Ishikawa (cell line): ENCODE data around the gene AKNA.

Experiments
- CEBPB ChIP-seq: IDR thresholded peaks from 2 replicates; pipeline ENCODE4 v1.6.1; 2012
- CREB1 ChIP-seq: IDR thresholded peaks from 2 replicates; pipeline ENCODE4 v1.6.1; 2012; ENCODE audit warnings: low read depth
- EGR1 ChIP-seq: IDR thresholded peaks from 2 replicates; pipeline ENCODE4 v1.6.1; 2012
- EP300 ChIP-seq: IDR thresholded peaks from 2 replicates; pipeline ENCODE4 v1.6.1; 2012; ENCODE audit warnings: borderline replicate concordance
- FOXM1 ChIP-seq: IDR thresholded peaks from 2 replicates; pipeline ENCODE4 v1.6.1; 2012; ENCODE audit warnings: low read depth, borderline replicate concordance
- NFIC ChIP-seq: IDR thresholded peaks from 2 replicates; pipeline ENCODE4 v1.6.1; 2012
- RAD21 ChIP-seq: IDR thresholded peaks from 2 replicates; pipeline ENCODE4 v1.6.1; 2012; ENCODE audit warnings: low read depth
- TAF1 ChIP-seq: IDR thresholded peaks from 2 replicates; pipeline ENCODE4 v1.6.1; 2012; ENCODE audit warnings: low read depth, mild to moderate bottlenecking
- TCF12 ChIP-seq: IDR thresholded peaks from 2 replicates; pipeline ENCODE4 v1.6.1; 2012; ENCODE audit warnings: low read depth
- TEAD4 ChIP-seq: IDR thresholded peaks from 2 replicates; pipeline ENCODE4 v1.6.1; 2012
- YY1 ChIP-seq: IDR thresholded peaks from 2 replicates; pipeline ENCODE4 v1.6.1; 2012; ENCODE audit warnings: low read depth
- ZBTB7A ChIP-seq: IDR thresholded peaks from 2 replicates; pipeline ENCODE4 v1.6.1; 2012; ENCODE audit warnings: low read depth
- TF ChIP-seq, protein P1 (sequence below): IDR thresholded peaks from 2 replicates; pipeline ENCODE4 v1.6.1; 2012
- TF ChIP-seq, protein P2 (sequence below): IDR thresholded peaks from 2 replicates; pipeline ENCODE4 v1.6.1; 2012
- TF ChIP-seq, protein P3 (sequence below): IDR thresholded peaks from 2 replicates; pipeline ENCODE4 v1.6.1; 2012; ENCODE audit warnings: low read depth, mild to moderate bottlenecking

AKNA gene

DNA sequence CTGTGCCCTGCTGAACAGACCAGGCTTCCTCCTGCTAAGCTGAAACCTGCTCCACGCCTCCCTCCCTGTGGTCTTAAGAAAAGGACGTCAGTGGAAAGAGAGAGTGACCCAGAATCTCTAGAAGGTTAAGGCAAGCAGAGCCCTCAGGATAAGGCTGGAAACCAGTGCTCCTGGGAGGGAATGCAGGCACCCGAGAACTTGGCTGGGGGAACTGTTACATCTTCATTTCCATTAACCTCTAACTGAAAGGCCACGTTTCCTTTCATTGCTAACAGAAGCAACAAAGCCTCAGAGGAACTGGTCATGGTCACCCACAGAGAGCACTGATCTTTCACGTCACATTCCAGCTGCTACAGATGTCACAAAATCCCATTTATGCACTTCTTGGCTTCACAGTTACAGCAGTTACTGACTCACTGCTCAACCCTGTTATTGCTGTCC is 26.1 kb upstream of the AKNA start:
- TF ChIP-seq YY1 (no peak), FOXM1 (no peak), CREB1 (no peak), TCF12 (no peak), ZBTB7A (no peak)

DNA sequence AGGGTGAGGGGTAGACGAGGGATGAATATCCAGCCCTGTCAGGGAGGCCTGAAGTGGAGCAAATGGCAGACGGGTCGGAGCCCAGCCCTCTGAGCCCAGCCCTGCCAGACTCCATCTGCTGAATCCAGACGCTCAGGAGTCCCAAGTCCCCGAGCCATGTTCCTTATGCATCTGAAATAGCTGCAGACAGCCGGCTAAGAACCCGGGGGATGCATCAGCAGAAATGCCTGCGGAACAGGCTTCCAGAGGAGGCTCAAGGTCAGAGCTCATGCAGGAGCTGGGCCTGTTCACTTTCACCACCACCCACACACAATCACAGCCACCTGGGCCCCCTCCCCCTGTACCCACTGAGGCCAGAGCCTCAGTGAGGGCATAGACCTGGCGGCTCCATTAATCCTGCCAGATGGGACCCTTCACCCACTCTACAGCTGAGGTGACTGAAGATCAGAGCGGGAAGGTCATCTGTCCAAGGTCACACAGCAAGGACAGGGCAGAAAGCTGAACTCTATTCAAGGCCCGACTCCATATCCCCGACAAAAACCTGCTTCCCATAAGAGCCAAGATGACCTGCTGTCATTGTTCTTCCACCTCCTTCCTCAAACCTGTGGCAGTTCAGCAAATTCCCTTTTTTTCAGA is 24.4 kb upstream of the AKNA start:
- TF ChIP-seq TCF12 = no peak
- TF ChIP-seq TEAD4 = no peak
- TF ChIP-seq FOXM1 = no peak
- TF ChIP-seq, protein P1, sequence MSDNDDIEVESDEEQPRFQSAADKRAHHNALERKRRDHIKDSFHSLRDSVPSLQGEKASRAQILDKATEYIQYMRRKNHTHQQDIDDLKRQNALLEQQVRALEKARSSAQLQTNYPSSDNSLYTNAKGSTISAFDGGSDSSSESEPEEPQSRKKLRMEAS = no peak
- TF ChIP-seq, protein P2, sequence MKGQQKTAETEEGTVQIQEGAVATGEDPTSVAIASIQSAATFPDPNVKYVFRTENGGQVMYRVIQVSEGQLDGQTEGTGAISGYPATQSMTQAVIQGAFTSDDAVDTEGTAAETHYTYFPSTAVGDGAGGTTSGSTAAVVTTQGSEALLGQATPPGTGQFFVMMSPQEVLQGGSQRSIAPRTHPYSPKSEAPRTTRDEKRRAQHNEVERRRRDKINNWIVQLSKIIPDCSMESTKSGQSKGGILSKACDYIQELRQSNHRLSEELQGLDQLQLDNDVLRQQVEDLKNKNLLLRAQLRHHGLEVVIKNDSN = no peak
- TF ChIP-seq EP300 = no peak
- TF ChIP-seq CREB1 = no peak
- TF ChIP-seq RAD21 = no peak
- TF ChIP-seq EGR1 = no peak
- no peak for TF ChIP-seq CEBPB
- TF ChIP-seq YY1 = no peak
- TF ChIP-seq TAF1 = no peak
- TF ChIP-seq, protein P3, sequence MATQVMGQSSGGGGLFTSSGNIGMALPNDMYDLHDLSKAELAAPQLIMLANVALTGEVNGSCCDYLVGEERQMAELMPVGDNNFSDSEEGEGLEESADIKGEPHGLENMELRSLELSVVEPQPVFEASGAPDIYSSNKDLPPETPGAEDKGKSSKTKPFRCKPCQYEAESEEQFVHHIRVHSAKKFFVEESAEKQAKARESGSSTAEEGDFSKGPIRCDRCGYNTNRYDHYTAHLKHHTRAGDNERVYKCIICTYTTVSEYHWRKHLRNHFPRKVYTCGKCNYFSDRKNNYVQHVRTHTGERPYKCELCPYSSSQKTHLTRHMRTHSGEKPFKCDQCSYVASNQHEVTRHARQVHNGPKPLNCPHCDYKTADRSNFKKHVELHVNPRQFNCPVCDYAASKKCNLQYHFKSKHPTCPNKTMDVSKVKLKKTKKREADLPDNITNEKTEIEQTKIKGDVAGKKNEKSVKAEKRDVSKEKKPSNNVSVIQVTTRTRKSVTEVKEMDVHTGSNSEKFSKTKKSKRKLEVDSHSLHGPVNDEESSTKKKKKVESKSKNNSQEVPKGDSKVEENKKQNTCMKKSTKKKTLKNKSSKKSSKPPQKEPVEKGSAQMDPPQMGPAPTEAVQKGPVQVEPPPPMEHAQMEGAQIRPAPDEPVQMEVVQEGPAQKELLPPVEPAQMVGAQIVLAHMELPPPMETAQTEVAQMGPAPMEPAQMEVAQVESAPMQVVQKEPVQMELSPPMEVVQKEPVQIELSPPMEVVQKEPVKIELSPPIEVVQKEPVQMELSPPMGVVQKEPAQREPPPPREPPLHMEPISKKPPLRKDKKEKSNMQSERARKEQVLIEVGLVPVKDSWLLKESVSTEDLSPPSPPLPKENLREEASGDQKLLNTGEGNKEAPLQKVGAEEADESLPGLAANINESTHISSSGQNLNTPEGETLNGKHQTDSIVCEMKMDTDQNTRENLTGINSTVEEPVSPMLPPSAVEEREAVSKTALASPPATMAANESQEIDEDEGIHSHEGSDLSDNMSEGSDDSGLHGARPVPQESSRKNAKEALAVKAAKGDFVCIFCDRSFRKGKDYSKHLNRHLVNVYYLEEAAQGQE = no peak
- TF ChIP-seq NFIC = no peak

DNA sequence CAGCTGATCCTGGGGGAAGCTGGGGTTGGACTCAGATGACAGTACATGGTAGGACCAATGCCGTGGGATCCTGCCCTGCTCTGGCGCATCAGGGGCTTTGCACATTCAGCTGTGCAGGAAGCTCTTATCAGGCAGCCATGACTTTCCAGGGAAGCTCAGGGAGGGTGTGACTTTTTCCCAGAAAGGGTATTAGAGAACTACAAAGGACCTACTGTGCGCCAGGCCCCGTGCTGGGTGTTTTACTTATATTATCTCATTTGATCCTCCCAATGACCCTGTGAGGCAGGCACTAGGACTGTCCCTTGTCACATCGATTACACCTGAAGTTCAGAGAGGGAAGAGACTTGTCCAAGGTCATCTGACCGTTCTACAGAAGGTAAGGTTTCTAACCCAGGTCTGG is 23.7 kb upstream of the AKNA start:
- TF ChIP-seq CREB1 = no peak

DNA sequence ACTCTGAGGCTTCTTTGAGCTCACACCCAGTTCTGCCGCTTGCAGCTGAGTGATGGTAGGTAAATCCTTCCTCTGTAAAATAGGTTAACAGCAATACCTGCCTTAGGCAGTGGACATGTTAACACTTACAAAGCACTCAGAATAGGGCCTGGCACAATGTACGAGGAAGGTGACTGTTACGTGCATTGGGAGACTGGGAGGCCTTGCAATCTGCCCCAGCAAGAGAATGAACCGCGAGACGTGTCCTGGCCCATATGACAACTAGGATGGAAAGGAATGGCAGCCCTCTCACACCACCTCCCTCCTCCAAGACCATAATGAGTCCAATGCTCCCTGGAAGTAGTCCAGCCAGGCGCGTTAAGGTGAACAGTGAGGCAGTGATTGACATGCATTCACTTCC is 23.1 kb upstream of the AKNA start:
- TF ChIP-seq EP300 = no peak
- no peak for TF ChIP-seq NFIC
- no peak for TF ChIP-seq YY1
- no peak for TF ChIP-seq RAD21
- TF ChIP-seq TEAD4 = no peak
- no peak for TF ChIP-seq FOXM1
- TF ChIP-seq CREB1 = no peak
- TF ChIP-seq, protein P3 = no peak
- no peak for TF ChIP-seq TAF1
- TF ChIP-seq, protein P1 = no peak
- TF ChIP-seq EGR1 = no peak
- no peak for TF ChIP-seq TCF12
- TF ChIP-seq, protein P2 = no peak
- TF ChIP-seq CEBPB = no peak
- no peak for TF ChIP-seq ZBTB7A

DNA sequence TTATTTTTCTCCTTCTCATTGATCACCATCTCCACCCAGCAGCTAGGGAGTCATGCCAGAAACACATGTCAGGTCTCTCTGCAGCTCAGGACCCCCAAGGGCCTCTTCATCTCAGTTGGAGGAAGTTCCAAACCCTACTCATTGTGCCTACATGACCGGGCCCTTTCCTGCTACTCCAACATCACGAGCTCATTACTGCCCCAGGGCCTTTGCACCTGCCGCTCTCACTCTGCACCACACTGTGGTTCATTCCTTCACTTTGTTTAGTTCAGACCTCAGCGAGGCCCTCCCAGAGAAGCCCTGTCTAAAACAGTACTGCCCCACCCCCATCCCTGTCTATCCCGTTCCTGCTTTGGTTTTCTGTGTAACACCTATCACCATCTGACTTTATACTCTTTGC is 22.1 kb upstream of the AKNA start:
- TF ChIP-seq EP300 (no peak), NFIC (no peak), TEAD4 (no peak)

DNA sequence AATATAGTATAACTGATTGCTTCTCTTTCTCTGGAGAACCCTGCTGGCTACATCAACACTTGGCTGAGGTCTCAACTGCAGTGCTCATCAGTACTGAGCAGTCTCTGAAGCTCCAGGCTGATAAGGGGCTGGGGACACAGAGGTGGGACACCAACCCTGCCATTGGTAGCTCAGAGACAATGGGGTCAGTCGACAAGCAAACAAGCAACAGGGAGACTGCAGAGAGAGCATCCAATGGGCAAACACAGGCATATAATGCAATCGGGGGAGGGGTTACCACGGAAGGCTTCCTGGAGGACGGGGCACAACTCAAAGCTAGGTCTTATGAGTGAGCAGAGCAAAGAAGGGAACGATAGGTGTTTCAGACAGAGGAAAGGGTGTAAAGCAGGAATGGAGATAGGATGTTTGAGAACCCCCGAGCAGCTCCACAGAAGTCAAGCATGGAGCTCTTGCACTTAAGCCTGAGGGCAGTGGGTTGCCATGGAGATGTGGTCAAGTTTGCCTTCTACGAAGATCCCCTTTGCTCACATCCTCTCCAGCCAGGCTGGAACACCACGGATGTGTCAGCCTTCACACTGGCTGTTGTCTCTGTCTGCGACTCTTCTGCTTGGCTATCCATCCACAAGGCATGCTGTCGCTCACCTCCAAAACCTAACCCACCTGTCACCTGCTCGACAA is 21.5 kb upstream of the AKNA start:
- TF ChIP-seq FOXM1 = no peak
- no peak for TF ChIP-seq EGR1
- TF ChIP-seq, protein P2 = no peak
- TF ChIP-seq NFIC = no peak
- no peak for TF ChIP-seq TCF12
- no peak for TF ChIP-seq TEAD4
- no peak for TF ChIP-seq RAD21
- TF ChIP-seq EP300 = no peak
- TF ChIP-seq CEBPB = no peak
- no peak for TF ChIP-seq YY1
- TF ChIP-seq TAF1 = no peak
- no peak for TF ChIP-seq ZBTB7A
- TF ChIP-seq, protein P1 = no peak
- TF ChIP-seq CREB1 = no peak
- TF ChIP-seq, protein P3 = no peak
